IPS-18a (cell line): ENCODE measurements around the gene ZNF423.

Source experiments
- H3K27ac ChIP-seq: one replicate; pipeline ENCODE4 v1.5.1; 2013; ENCODE audit warnings: low read length
- H3K27me3 ChIP-seq: one replicate; pipeline ENCODE4 v1.6.1; 2013; ENCODE audit warnings: mild to moderate bottlenecking, low read length; ENCODE audit not compliant: control insufficient read depth, insufficient read depth
- H3K36me3 ChIP-seq: one replicate; pipeline ENCODE4 v1.6.1; 2013; ENCODE audit warnings: low read depth, low read length; ENCODE audit not compliant: control insufficient read depth
- H3K4me1 ChIP-seq: one replicate; pipeline ENCODE4 v1.6.1; 2013; ENCODE audit warnings: low read depth, low read length; ENCODE audit not compliant: control insufficient read depth
- H3K4me3 ChIP-seq: one replicate; pipeline ENCODE4 v1.5.1; 2013; ENCODE audit warnings: low read length
- H3K9ac ChIP-seq: one replicate; pipeline ENCODE4 v1.6.1; 2013; ENCODE audit warnings: mild to moderate bottlenecking, low read length, moderate library complexity
- H3K9me3 ChIP-seq: one replicate; pipeline ENCODE4 v1.6.1; 2013; ENCODE audit warnings: low read depth, low read length; ENCODE audit not compliant: control insufficient read depth

Gene ZNF423

DNA sequence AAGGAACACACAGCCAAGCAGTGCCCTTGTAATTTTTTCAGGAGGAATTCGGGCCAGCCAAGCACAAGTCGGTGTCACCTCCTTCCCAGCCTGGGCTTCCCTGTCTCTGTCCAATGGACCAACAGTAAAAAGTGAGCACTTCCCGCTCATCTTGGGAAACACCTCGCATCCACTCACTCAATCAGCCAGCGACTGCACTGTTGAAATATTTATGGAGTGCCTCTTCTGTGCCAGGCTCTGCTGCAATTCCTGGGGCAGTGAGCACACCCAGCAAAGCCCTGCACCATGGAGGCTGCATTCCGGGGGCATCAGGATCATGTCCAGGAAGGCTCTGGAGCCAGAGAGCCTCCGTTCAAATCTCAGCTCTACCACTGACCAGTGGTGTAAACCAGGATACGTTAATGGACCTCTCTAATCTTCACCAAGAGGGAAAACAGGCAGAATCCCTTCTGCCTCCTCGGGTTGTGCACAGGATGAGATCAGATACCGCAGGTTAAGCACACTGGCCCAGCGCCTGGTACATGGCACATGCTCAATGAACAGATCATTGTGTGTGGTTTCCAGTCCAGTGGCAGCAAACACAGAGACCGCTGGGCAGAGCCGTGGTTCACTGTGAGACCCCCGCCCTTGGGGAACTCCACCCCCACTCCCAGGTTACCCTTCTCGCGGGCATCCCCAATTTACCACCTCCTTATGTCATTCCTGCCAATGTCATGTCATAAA lies 194.3 kb downstream of the ZNF423 start:
- no peaks in the 10 kb centered on the region for H3K27me3 ChIP-seq
- H3K36me3 ChIP-seq: no peaks in the 10 kb centered on the region
- no peak overlapping the region for H3K9ac ChIP-seq
- H3K9me3 ChIP-seq: no peaks in the 10 kb centered on the region
- H3K27ac ChIP-seq: no peak overlapping the region
- peaks cover 18% of the 10 kb centered on the region for H3K4me1 ChIP-seq
- no peak overlapping the region for H3K4me3 ChIP-seq

DNA sequence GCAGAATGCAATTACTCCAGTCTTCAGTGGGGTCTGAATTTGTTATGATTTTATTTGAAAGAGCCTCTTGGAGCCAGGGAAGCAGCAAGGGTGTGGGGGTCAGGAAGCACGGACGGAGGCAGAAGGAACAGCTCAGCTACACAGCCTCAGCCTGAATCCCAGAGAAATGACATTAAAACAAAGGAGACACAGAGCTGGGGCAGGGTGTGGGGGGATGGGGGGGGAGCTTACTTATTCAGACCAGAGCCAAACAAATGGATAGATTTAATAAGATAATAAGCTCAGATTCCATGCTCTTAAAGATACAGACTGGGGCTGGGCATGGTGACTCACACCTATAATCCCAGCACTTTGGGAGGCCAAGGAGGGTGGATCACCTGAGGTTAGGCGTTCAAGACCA lies 195.3 kb downstream of the ZNF423 start:
- no peaks in the 10 kb centered on the region for H3K36me3 ChIP-seq
- no peaks in the 10 kb centered on the region for H3K9me3 ChIP-seq
- H3K9ac ChIP-seq: no peak overlapping the region
- no peak overlapping the region for H3K4me3 ChIP-seq
- no peak overlapping the region for H3K27ac ChIP-seq
- no peaks in the 10 kb centered on the region for H3K27me3 ChIP-seq
- peaks cover 12% of the 10 kb centered on the region for H3K4me1 ChIP-seq

DNA sequence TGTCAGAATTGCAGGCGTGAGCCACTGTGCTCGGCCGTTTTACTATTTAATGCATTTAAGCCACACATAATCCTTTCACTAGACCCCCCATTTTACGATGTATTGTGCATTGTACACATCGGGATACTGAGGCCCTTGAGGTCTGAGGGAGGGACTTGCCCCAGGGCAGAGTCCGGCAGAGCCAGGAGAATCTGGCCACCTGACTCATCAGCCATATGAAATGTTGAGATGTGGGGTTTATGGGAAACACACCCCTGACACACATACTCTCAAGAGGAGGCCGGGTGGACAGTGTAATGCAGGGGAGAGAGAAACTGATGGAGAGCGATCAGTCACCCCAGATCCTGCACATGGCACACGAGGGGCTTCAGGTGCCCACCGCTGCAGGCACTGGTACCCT lies 196.6 kb downstream of the ZNF423 start:
- Histone ChIP-seq H3K4me1 (peaks cover 3% of the 10 kb centered on the region), H3K9ac (no peak overlapping the region), H3K27ac (no peak overlapping the region), H3K27me3 (no peaks in the 10 kb centered on the region), H3K4me3 (no peak overlapping the region), H3K36me3 (no peaks in the 10 kb centered on the region), H3K9me3 (no peaks in the 10 kb centered on the region)

DNA sequence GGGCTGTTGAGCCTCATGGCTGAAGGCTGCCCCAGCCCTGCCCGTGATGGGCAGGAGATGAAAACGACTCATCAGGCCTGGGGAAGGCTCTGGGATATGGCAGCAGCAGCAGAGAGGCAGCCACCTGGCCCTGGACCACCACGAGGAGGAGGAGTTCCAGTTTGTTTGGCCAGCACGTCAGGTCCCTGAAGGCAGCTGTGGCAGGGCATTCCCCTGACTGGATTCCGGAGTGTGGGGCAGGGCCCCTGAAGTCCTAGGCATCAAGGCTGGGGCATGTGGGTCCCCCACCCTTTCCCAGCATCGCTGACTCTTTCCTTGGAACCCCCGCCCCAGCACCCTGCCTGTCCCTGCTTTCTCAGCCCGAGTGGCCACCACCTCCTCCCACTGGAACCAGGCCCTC lies 197.4 kb downstream of the ZNF423 start:
- H3K27ac ChIP-seq: no peak overlapping the region

DNA sequence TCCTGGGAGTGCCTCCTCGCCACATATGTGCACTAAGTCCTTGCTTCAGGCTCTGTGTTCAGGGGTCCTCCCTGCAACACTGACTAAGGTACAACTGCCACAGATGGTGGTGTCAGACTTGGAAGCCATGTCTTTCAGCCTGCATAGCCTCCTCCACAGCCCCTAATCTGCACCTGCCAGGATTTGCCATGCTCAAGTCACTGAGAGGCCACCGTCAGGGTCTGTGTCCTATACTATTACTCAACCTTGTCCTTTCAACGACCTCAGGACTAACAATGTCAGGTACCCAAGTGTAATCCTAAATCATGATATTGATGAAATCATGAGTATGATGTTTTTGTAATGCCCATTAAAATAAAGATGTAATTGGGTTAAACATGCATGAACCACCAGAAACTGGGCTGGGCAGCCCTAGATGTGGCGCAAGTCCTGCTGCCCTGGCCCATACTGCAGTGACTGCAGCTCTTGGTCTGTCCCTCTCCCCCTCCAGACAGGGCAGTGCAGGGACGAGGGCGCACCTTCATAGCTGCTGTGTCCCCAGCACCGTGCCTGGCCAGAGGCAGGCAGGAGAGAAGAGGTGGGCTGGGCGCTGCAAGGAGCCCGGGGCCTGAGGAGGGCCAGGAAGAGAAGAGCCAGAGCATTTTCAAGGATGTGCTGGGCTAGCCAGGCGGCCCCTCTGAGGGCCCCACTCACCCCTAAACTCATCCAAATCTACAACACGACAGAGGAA lies 198.0 kb downstream of the ZNF423 start:
- Histone ChIP-seq H3K27ac (no peak overlapping the region), H3K4me3 (no peak overlapping the region), H3K9ac (no peak overlapping the region), H3K9me3 (no peaks in the 10 kb centered on the region), H3K27me3 (no peaks in the 10 kb centered on the region), H3K36me3 (no peaks in the 10 kb centered on the region), H3K4me1 (peaks cover 3% of the 10 kb centered on the region)

More for the DNA sequence above, 197.4 kb downstream of the ZNF423 start:
- H3K27me3 ChIP-seq: no peaks in the 10 kb centered on the region
- no peaks in the 10 kb centered on the region for H3K9me3 ChIP-seq
- H3K9ac ChIP-seq: no peak overlapping the region
- H3K36me3 ChIP-seq: no peaks in the 10 kb centered on the region
- H3K4me3 ChIP-seq: no peak overlapping the region
- H3K4me1 ChIP-seq: peaks cover 3% of the 10 kb centered on the region

DNA sequence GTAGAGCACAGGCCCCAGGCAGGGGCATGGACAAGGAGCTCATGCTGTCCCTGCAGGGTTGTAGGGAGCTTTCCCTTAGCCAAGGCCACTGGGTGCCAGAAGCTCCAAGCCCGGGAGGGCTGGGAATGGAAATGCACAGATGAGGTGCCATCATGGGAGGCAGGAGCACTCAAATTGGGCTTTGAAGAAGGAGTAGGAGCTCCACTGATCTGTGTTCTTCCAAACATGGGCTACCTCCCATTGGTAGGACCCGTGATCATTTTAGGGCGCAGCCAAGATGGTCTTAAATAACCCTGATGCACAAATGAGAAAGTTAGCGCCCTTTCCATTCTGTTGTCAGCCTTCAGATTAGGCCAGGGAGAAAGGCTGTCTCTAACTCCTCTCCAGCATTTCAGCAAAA lies 201.5 kb downstream of the ZNF423 start:
- H3K27ac ChIP-seq: no peak overlapping the region
- H3K9ac ChIP-seq: no peak overlapping the region
- H3K27me3 ChIP-seq: no peaks in the 10 kb centered on the region
- no peaks in the 10 kb centered on the region for H3K9me3 ChIP-seq
- H3K36me3 ChIP-seq: no peaks in the 10 kb centered on the region
- no peak overlapping the region for H3K4me3 ChIP-seq
- H3K4me1 ChIP-seq: no peaks in the 10 kb centered on the region

DNA sequence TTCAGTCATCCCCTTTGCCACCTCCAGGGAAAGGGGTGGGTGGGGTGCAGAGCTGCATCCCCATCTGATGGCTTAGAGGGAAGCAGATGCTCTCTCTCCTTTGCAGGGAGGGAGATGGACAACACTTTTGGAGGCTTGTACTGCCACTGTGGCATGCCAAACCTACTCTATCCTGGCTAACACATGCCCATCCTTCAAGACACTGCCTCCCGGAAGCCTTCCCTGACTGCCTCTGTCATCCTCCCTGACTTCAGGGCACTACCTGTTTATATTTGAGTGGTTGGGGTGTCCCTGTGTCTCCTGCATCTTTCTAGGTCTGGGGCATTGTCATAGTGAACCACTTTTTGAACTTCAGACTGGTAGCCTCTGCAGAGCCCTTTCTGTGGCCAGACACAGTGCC lies 202.3 kb downstream of the ZNF423 start:
- Histone ChIP-seq H3K9ac (no peak overlapping the region), H3K36me3 (no peaks in the 10 kb centered on the region), H3K4me3 (no peak overlapping the region), H3K4me1 (no peaks in the 10 kb centered on the region), H3K27ac (no peak overlapping the region), H3K9me3 (no peaks in the 10 kb centered on the region), H3K27me3 (no peaks in the 10 kb centered on the region)

DNA sequence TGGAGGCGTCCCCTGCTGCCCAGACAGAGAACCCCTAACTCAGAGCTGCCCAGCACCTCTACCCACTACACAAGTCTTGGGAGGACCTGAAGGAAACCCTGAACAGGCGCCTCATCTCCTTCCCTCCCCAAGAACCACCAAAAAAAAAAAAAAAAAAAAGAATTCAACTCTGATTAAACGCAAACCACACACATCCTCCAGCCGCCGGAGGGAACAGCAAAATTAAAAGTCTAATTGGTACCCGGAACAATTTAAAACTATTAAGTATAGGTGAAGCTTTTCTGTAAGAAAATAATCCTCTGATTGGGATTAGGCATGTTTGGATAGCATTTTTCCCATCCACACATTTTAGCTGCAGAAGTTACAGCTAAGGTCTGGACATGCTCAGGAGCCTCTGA lies 202.7 kb downstream of the ZNF423 start:
- H3K4me1 ChIP-seq: no peaks in the 10 kb centered on the region
- H3K27me3 ChIP-seq: no peaks in the 10 kb centered on the region
- H3K36me3 ChIP-seq: no peaks in the 10 kb centered on the region
- H3K9ac ChIP-seq: no peak overlapping the region
- no peak overlapping the region for H3K27ac ChIP-seq
- H3K4me3 ChIP-seq: no peak overlapping the region
- H3K9me3 ChIP-seq: peaks cover under 1% of the 10 kb centered on the region

DNA sequence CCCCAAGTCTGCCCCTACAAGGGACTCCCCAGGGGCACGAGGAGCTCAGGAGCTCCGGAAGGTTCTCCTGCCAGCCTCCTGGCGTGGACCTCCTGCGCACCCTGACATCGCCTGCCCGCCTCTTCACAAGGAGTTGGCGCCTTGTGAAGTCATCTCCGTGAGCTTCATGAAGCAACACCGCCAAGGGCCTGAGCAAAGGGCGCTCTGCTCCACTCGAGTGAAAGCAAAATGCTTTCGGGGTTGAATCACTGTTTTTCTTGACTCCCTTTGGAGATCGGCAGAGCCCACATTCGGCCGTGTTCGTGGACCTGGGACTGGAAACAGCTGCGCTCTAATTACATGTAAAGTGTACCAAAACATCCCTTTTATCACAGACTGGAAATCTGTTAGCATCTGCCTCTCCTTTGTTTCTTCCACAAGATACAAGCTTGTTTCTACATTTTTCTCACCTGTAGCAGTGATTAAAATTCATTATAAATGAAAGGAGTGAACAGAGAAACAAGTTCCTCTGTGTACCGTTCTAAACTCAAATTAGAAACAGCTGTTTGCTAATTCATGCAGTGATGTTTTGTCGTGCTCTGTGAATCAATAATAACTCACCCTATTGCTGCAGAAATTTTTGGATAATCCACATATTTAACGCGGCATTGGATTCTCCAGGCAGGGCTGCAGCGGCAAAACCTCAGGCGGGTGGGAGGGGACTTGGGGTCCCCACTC lies 203.3 kb downstream of the ZNF423 start:
- Histone ChIP-seq H3K27me3 (no peaks in the 10 kb centered on the region), H3K27ac (no peak overlapping the region), H3K4me3 (no peak overlapping the region), H3K4me1 (no peaks in the 10 kb centered on the region), H3K9me3 (peaks cover 5% of the 10 kb centered on the region), H3K36me3 (no peaks in the 10 kb centered on the region), H3K9ac (no peak overlapping the region)

DNA sequence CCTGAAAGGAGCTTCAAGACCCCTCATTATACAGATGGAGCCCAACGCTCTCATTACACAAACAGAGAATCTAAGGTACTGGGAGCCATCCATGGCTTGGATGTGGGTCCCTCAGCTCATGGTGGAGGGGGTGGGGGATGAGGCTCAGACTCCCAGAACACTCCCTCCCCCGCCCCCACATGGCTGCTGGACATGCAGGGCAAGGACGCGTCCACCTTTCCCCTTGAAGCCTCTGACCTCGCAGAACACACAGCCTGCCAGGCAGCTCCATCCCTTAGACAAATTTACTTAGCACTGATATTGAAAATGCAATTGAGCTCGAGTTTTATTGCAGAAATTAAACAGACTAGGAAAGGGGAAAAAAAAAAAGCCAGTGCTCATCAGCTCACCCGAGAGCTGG lies 203.9 kb downstream of the ZNF423 start:
- no peak overlapping the region for H3K27ac ChIP-seq
- H3K36me3 ChIP-seq: no peaks in the 10 kb centered on the region
- no peak overlapping the region for H3K9ac ChIP-seq
- H3K9me3 ChIP-seq: peaks cover 8% of the 10 kb centered on the region
- H3K4me3 ChIP-seq: no peak overlapping the region
- H3K27me3 ChIP-seq: no peaks in the 10 kb centered on the region
- no peaks in the 10 kb centered on the region for H3K4me1 ChIP-seq

DNA sequence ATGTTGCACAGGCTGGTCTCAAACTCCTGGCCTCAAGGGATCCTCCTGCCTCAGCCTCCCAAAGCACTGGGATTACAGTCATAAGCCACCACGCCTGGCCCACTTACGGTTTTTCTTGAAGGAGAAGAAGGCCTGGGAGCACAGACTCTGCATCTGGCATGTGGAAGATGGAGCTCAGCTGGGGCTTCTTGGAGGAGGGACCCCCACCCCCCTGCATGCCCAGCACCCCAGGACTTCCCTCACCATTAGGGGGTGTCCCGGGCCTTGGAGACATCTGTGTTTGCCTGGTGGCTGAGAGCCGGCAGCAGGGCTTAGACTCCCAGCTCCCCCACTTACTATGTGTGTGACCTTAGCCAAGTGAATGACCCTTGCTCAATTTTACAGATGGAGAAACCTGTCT lies 204.7 kb downstream of the ZNF423 start:
- H3K9ac ChIP-seq: no peak overlapping the region
- H3K9me3 ChIP-seq: peaks cover 8% of the 10 kb centered on the region
- H3K36me3 ChIP-seq: no peaks in the 10 kb centered on the region
- no peaks in the 10 kb centered on the region for H3K4me1 ChIP-seq
- no peak overlapping the region for H3K27ac ChIP-seq
- no peak overlapping the region for H3K4me3 ChIP-seq
- H3K27me3 ChIP-seq: no peaks in the 10 kb centered on the region
